Mononuclear cell (primary cell): Measurements from ENCODE around the gene ANKRD11. TPM values are rescaled to one million over a fixed set of nuclear protein-coding genes. Genes with fewer than 3 reads are reported as not detected.
"Not testable (repeated sequence)": the region's sequence is repeated elsewhere in the genome, so short reads cannot be mapped to it uniquely, and the experiment has no call there.

Experiments
- H3K27me3 ChIP-seq: 2 replicates; pipeline ENCODE4 v1.6.0; 2011; ENCODE audit warnings: low read length, control low read depth; ENCODE audit not compliant: insufficient read depth
- H3K4me1 ChIP-seq: 2 replicates; pipeline ENCODE4 v1.5.1; 2011; ENCODE audit warnings: mild to moderate bottlenecking, low read length, control low read depth; ENCODE audit not compliant: insufficient read depth
- H3K4me3 ChIP-seq: 2 replicates; pipeline ENCODE4 v1.5.1; 2011; ENCODE audit warnings: mild to moderate bottlenecking, low read length, moderate library complexity
- H3K9me3 ChIP-seq: 2 replicates; pipeline ENCODE4 v1.5.1; 2011; ENCODE audit warnings: low read depth, mild to moderate bottlenecking, control low read depth, low read length
- total RNA-seq: library from RNA; depleted of rRNA; stranded (reverse); fragments of >200 nt; gene quantifications from one replicate; pipeline ENCODE4 v1.2.3, GENCODE V29; 2012

ANKRD11 gene
- total RNA-seq, 1 donor = 110 TPM

DNA sequence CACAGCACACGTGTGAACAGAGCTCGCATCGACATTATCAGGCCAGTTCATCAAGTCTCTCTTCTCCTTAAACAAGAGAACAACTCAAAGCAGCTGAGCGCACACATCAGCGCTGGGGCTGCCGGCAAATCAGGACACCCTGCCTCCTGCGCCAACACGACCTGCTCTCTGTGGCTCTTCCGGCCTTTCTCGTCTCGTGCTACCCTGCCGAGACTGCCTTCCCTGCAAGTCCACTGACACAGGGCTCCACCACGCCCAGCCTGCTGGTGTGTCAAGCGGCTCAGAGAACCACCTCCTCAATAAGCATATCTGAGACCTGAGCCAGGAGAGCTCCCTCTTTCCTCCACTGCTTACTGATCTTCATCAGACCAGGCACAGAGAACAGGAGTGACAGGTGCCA, 176.0 kb downstream of the ANKRD11 start:
- Histone ChIP-seq H3K9me3 (no peaks in the 10 kb centered on the region), H3K4me1 (peaks cover 77% of the 10 kb centered on the region), H3K4me3 (no peak overlapping the region), H3K27me3 (no peaks in the 10 kb centered on the region)

DNA sequence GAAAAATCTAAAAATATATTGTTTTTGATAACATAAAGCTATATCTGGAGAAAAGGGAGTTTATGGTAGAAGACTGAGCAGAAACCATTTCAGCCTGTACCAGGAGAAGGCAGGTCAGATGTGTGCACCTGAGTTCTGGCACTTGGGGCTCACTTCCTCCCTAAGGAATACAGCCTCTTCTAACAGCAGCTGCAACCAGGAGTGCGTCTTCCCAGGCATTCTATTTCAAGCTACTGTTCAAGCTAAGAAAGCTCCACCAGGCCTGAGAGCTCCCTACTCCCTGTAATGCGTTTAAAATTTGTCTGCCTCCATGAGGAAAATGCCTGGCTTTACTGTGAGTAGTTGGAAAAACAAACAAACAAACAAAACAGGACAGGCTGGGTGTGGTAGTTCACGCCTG, 176.8 kb downstream of the ANKRD11 start:
- Histone ChIP-seq H3K4me3 (no peak overlapping the region), H3K27me3 (no peaks in the 10 kb centered on the region), H3K4me1 (peaks cover 73% of the 10 kb centered on the region), H3K9me3 (no peaks in the 10 kb centered on the region)

DNA sequence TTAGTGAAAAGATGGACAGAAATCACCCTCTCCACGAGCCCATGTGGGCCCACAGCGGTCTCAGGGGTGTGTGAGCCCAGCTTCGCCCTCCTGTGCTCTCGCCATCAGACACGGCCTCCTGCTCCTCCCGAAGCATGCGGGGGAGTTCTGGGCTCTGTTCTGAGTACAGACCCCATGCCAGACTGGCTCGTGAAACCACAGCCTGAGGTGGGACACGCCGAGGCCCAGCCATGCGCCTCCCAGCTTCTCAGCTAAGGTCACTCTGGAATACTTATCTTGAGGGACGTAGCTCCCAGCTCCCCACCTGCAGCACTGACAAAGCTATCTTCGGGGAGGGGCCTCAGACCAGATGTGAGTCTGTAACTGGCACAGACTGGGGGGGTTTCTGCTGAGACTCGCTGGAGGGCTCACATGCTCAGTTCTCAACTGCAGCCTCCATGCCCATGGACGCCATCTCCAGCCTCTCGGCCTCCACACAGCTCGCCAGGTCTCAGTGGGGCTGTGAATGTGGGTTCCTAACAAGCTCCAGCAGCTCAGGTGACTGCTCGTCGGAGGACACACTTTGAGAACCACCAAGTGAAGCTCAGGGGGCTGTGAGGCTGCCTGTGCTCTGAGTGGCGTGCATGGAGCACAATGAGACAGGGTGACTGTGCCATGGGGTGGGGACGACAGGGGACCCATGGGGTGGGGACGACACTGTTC, 177.6 kb downstream of the ANKRD11 start:
- no peaks in the 10 kb centered on the region for H3K27me3 ChIP-seq
- H3K9me3 ChIP-seq = no peaks in the 10 kb centered on the region
- H3K4me1 ChIP-seq = peaks cover 73% of the 10 kb centered on the region
- no peak overlapping the region for H3K4me3 ChIP-seq

GRCh38 chr16:89312194-89312593, 178.2 kb downstream of the ANKRD11 start:
- no peak overlapping the region for H3K4me3 ChIP-seq
- no peaks in the 10 kb centered on the region for H3K9me3 ChIP-seq
- peaks cover 72% of the 10 kb centered on the region for H3K4me1 ChIP-seq
- no peaks in the 10 kb centered on the region for H3K27me3 ChIP-seq

DNA sequence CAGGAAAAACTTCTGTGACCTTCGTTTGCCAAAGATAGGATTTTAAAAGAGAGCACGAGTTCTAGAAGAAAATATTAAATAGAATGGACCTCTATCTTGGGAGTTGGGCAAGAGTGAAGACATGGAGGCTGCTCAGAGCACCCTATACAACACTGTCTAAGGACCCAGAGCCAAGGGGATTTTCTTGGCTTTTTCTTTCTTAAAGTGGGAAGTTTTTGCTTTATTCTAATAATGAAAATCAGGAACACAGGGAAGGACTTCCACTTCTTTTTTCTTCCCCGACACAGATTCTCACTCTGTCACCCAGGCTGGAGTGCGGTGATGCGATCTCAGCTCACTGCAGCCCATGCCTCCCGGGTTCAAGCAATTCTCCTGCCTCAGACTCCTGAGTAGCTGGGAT, 178.7 kb downstream of the ANKRD11 start:
- Histone ChIP-seq H3K9me3 (no peaks in the 10 kb centered on the region), H3K4me1 (peaks cover 66% of the 10 kb centered on the region), H3K4me3 (no peak overlapping the region), H3K27me3 (no peaks in the 10 kb centered on the region)

DNA sequence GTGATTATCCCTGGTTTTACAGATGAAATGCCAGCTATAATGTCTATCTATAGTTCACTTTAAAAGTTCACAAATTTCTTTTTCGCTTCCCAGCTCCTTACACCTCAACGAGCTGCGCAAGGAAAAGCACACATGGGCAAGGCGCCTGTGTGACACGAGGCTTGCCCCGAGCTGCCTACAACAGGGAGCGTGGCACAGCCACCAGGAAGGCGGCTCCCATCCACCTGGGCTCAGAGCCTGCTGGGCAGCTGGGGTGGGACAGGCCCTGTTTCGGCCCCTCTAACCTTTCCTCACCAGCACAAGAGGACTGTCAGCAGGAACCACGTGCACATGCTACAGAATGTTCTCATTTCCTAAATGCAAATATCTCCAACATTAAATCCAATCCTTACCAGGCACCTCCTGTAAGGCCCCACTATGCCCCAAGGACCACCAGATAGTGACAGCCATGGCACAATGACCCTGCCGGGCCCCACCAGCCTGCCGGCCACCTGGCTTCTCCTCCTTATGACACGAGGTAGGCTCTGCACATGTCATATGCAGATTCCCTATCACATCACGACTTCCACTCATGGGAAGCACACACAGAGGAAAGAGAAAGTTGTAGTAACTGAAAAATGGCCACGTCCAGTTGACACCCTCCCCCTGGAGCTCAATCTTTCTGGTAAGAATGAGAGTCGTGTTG, 180.8 kb downstream of the ANKRD11 start:
- H3K4me1 ChIP-seq = peaks cover 46% of the 10 kb centered on the region
- no peaks in the 10 kb centered on the region for H3K9me3 ChIP-seq
- H3K27me3 ChIP-seq = no peaks in the 10 kb centered on the region
- no peak overlapping the region for H3K4me3 ChIP-seq

GRCh38 chr16:89308391-89309333, 181.7 kb downstream of the ANKRD11 start:
- H3K4me3 ChIP-seq = no peak overlapping the region
- peaks cover 41% of the 10 kb centered on the region for H3K4me1 ChIP-seq
- H3K9me3 ChIP-seq = no peaks in the 10 kb centered on the region
- H3K27me3 ChIP-seq = no peaks in the 10 kb centered on the region

GRCh38 chr16:89307421-89307805, 182.9 kb downstream of the ANKRD11 start:
- no peak overlapping the region for H3K4me3 ChIP-seq
- no peaks in the 10 kb centered on the region for H3K27me3 ChIP-seq
- peaks cover 36% of the 10 kb centered on the region for H3K4me1 ChIP-seq

DNA sequence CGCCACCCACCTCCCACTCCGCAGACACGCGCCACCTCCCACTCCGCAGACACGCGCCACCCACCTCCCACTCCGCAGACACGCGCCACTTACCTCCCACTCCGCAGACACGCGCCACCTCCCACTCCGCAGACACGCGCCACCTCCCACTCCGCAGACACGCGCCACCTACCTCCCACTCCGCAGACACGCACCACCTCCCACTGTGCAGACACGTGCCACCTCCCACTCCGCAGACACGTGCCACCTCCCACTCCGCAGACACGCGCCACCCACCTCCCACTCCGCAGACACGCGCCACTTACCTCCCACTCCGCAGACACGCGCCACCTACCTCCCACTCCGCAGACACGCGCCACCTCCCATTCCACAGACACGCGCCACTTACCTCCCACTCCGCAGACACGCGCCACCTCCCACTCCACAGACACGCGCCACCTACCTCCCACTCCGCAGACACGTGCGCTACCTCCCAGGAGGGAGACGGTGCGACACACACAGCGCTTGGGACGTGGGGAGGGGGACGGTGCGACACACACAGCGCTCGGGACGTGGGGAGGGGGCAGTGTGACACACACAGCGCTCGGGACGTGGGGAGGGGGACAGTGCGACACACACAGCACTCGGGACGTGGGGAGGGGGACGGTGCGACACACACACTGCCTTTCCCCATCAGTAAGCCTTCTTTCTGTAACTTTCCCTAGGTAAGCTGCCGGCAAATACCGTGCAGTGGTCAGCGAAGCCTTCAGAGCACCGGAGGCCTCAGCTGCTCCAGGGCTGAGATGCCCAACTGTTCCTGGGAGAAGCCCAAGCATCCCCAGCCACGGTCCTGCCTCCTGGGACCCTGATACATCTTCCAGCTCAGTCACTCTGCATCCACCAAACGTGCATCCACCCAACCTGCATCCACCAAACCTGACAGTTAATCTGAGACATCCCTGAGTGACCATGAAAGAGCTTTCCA, 183.6 kb downstream of the ANKRD11 start:
- H3K4me3 ChIP-seq, H3K9me3 ChIP-seq, H3K27me3 ChIP-seq: not testable (repeated sequence)
- H3K4me1 ChIP-seq = peaks cover 36% of the 10 kb centered on the region

More at GRCh38 chr16:89307421-89307805, 182.9 kb downstream of the ANKRD11 start:
- H3K9me3 ChIP-seq = no peaks in the 10 kb centered on the region

DNA sequence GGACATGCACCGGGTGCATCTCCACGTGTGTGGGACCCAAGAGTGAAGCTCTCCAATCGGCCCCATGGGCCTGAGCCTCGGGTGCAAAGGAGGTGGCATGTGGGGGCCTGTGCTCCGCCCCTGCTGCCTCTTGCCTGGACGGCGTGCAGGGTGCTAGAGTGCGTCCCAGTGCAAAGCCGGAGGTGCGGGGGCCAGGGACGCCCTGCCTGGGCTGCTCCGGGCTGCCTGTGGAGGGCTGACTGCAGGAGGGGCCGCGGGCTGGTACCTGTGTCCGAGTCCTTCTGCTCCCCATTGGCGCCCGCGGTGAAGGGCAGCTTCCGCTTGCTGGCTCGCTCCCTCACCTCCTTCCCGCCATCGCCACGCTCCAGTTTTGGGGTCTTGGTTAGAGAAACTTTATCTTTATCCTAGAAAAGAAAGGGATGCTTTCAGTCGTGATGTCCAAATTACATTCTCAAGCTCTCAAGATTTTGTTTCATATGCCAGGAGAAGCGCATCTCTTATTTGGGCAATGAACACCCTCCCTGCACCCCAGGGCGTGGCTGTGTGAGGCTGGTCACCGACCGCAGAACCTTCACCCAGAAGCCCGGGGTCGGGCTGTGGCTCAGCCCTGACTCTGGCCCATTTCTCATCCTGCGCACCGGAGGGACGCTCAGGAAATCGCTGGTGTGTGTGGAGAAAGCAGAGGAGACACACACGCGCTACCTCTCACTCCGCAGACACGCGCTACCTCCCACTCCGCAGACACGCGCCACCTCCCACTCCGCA, 185.2 kb downstream of the ANKRD11 start:
- Histone ChIP-seq H3K9me3 (no peaks in the 10 kb centered on the region), H3K4me1 (peaks cover 35% of the 10 kb centered on the region), H3K4me3 (no peak overlapping the region), H3K27me3 (no peaks in the 10 kb centered on the region)

GRCh38 chr16:89304181-89304851, 186.0 kb downstream of the ANKRD11 start:
- Histone ChIP-seq H3K27me3 (no peaks in the 10 kb centered on the region), H3K9me3 (no peaks in the 10 kb centered on the region), H3K4me1 (peaks cover 28% of the 10 kb centered on the region), H3K4me3 (no peak overlapping the region)

- peaks cover 30% of the 10 kb centered on the region for H3K4me1 ChIP-seq
- no peaks in the 10 kb centered on the region for H3K27me3 ChIP-seq
- H3K9me3 ChIP-seq = no peaks in the 10 kb centered on the region
- no peak overlapping the region for H3K4me3 ChIP-seq
Observed at GRCh38 chr16:89303617-89304016, 186.7 kb downstream of the ANKRD11 start.

GRCh38 chr16:89300976-89301360, 189.4 kb downstream of the ANKRD11 start:
- Histone ChIP-seq H3K4me3 (no peak overlapping the region), H3K27me3 (no peaks in the 10 kb centered on the region), H3K9me3 (no peaks in the 10 kb centered on the region), H3K4me1 (peaks cover 29% of the 10 kb centered on the region)
